GM19467 (cell line): Measurements from ENCODE around the gene COG8.

Experiments used
- ATAC-seq: cut with Tn5 transposase; IDR thresholded peaks from one replicate; pipeline ENCODE4 v1.9.1; 2021; ENCODE audit warnings: mild to moderate bottlenecking, moderate library complexity; ENCODE audit not compliant: unreplicated experiment

The COG8 gene

GRCh38 chr16:69346683-69347082 lies 7.3 kb upstream of the COG8 start:
- ATAC-seq: no peak

DNA sequence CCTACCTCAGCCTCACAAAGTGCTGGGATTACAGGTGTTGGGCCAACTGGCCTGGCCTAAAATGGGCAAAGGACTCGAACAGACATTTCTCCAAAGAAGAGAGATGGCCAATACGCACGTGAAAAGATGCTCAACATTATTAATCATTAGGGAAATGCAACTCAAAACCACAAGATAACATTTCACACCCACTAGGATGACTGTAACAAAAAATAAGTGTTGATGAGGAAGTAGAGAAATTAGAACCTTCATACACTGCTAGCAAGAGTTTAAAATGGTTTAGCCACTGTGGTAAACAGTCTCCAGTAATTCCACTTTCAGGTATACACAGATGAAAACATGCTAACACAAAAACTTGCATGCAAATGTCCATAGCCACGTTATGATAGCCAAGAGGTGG lies 6.6 kb upstream of the COG8 start:
- no peak for ATAC-seq

- no peak for ATAC-seq
Observed at GRCh38 chr16:69344171-69344570, 4.8 kb upstream of the COG8 start.

DNA sequence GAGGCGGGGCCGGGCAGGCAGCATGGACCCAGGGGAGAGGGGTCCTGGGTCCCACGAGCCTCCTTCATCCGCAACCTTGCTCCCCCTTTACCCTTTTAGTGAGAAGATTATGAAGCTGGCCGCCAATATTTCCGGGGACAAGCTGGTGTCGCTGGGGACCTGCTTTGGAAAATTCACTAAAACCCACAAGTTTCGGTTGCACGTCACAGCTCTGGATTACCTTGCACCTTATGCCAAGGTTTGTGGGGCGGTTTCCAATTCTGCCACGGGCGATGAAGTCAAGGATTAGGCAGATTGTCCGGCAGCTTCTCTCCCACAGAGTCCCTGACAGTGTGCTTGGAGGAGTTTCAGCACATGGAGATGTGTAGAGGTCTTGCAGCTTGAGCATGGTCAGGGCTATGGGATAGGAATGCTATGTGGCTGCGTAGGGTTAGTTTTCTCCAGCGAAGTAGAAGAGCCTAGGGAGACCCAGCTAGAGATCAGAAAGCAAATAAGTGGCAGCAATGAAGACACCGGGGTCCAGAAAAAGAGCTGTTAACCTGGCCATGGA lies 806 bp upstream of the COG8 start:
- ATAC-seq: no peak

- no peak for ATAC-seq
Observed at GRCh38 chr16:69338557-69339288, 641 bp downstream of the COG8 start.

DNA sequence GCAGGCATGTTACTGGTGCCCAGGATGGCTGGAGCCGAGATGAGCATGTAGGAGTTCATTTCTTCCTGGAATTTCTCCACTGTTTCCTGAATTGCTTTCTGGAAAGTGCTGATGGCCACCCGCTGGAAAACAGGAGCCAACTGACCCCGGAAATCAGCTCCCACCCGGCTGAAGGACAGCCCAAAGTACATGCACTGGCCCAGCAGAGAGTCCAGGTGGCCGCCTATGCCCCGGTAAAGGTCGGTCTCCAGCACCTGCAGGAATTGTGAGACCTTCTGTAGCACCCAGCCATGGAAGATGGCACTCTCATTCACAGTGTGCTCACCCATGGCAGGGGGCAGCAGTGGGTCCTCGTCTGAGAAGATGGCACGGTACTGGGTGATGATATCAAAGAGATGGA lies 4.7 kb downstream of the COG8 start:
- ATAC-seq: no peak

DNA sequence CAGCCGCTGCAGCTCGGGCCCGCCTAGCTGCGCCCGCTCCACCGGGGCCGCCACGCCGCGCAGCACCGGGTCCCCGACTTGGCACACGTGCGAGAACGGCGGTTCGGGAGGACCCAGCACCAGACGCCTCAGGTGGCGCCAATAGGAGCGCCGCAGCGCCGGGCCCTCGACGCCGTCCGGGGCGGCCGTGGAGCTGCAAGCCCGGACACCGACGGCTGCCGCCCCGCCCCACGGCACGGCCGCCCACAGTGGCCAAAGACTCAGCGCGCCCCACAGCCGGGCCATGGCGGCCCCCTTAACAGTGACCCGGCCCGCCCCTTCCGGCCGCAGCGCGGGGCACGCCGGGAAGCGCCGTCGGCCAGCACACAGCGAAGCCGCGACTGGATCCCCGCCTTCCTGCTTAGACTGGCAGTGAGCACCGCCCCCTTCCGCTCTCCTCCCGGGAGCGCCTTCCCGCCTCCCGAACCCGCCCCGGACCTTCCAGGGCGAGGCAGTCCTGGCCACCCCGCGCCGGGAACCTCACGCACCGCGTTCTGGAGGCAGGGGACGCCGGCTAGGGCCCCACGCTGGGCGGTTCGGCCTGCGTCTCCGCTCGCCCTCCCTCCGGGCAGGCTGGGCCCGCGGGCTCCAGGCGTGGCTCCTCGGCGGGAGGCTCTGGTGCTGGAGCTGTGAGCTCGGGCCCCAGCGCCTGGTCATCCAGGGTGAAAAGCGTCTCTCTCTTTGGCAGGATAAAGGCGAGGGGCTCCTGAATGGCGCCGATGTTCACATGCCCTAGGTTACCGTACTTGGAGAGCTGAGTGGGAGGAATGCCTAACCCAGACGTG lies 8.9 kb downstream of the COG8 start, which contains the start of gene PDF:
TSS of gene PDF (minus strand) at position 303 of the 824 bp plus-strand sequence. CDS start at position 285, 18 bp downstream.
- ATAC-seq: peak; percentile 92

DNA sequence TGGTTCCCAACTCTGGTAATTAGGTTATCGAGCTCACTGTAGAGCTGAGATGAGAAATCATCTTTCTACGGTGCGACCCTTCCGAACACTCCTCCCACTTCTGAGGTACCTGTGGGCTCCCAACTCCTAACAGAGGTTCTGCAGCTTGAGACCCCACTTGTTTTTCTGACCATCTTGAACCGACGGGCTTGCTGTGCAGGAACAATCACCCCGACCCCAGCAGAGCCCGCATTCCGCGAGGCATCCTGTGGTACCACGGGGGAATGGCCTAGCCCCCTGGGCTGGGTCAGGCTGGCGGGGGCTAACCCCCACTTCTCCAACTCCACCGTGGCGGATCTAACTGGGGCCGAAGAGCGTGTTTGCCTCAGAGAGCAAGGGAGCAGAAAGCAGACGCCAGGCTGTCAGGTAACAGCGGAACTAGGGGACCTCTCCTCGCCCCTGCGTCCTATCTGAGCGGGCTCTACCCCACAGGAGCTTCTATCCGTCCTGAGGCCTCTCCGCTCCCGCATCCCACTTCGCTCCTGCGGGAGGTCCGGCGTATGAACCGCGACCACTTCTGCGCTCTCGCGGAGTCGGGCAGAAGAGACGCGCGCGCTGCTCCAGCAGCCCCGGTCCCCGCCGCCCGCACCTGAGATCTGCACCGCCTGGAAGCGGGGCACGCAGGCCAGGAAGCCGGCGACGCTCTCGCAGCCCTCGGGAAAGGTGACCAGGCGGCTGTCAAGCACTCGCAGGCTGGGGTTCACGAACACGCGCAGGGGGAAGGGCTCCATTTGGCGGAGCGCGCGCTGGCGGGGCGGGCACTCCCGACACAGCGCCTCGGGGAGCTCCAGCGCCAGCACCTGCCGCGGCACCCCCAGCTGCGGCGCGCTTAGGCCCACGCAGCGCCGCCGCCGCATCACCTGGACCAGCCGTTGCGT lies 9.7 kb downstream of the COG8 start:
- ATAC-seq: peak; percentile 29

- no peak for ATAC-seq
Observed at GRCh38 chr16:69328854-69329316, 10.5 kb downstream of the COG8 start.

DNA sequence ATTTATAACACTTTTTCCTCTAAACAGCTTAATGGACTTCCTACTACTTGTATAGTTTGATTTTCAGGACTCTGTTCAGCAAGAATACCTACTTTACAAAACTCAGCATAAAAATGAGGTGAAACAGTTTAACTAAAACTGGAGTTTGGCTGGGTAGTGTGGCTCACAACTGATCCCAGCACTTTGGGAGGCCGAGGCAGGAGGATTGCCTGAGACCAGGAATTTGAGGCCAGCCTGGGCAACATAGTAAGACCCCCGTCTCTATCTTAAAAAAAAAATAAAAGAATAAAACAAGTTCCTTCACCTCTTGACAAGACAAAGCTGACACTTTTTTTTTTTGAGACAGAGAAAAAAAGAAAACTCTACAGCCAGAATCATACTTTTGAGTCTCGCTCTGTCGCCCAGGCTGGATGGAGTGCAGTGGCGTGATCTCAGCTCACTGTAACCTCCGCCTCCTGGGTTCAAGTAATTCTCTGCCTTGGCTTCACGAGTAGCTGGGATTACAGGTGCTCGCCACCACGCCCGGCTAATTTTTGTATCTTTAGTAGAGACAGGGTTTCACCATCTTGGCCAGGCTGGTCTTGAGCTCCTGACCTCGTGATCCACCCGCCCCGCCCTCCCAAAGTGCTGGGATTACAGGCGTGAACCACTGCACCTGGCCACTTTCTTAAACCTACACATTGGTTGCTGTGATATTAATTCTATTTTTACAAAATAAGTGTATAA lies 11.6 kb downstream of the COG8 start:
- ATAC-seq: no peak

- no peak for ATAC-seq
Observed at GRCh38 chr16:69326172-69326873, 13.0 kb downstream of the COG8 start.

DNA sequence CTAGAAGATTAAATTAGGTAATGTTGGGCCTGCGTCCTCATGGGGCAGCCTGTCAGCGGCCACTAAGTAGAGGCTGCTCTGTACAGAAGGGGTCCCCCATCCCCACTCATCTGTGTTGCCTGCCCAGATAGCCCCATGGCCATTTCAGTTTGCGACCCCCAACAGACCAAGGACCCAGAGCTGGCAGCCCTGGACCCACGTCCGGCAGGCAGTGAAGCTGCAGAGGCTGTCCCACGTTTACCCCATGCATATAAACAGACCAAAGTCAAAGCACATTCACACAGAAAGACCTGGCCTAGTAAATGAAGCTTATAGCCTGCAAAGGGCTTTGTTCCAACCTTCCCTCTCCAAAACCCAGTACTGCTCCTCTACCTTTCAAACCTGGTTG lies 13.6 kb downstream of the COG8 start:
- ATAC-seq: no peak

GRCh38 chr16:69324585-69325253 lies 14.6 kb downstream of the COG8 start:
- no peak for ATAC-seq

GRCh38 chr16:69324013-69324531 lies 15.3 kb downstream of the COG8 start:
- ATAC-seq: no peak

- no peak for ATAC-seq
Observed at GRCh38 chr16:69323415-69323814, 15.9 kb downstream of the COG8 start.

DNA sequence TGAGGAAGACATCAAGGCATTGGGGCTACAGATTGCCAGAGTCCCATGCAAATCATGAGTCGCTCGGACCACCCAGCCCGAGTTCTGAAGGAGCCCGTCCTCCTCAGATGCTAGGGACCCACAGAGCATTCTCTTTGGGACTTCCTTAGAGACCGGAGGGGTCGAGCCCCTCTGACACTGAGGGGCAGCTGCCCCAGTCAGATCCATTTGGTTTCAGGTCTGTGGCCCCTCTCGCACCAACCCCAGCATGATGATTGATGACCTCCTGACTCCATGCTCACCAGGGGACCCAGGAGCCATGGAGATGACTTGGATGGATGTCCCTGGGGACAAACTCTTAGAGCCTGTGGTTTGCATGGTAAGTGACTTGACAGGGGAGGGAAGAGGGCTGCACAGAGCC lies 17.0 kb downstream of the COG8 start:
- no peak for ATAC-seq

- ATAC-seq: no peak
Observed at GRCh38 chr16:69321080-69321479, 18.3 kb downstream of the COG8 start.

DNA sequence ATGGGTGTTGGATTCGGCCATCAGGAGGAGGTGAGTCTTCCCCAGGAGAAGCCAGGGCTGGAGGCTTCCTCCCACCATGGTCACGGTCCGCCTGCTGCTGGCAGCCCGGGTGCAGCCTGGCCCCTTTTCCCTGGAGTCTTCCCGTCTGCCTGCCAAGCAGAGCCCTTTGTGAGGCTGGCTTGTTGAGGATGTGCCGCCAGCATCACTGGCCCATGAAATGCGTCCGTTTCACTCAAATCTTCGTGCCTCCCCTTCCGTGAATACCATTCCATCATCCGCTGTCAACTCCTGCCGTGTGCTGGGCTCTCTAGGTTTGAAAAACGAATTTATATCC lies 18.7 kb downstream of the COG8 start:
- ATAC-seq: no peak
